Measurements from ENCODE around the gene MBP. TPM values are rescaled to one million over a fixed set of nuclear protein-coding genes. Genes with fewer than 3 reads are reported as not detected.
A peak's percentile ranks its signal among the peaks of the same experiment; 100 is the strongest.

The MBP gene
- total and polyA plus RNA-seq, 10 of the 15 experiments (the other 5 are each of a cell fraction or from before 2014, with no cell fraction given): 12.2 to 67.8 (median 42.1) TPM

- intact Hi-C loops (cut with micrococcal nuclease; ENCODE audit: unreplicated experiment): loop anchor here (5.0 kb wide), 1 partner anchor 131 kb away; no protein-coding TSS in a partner anchor
- FAIRE-seq: no peak
- TF ChIP-seq TCF3 (IDR thresholded peaks at IDR 0.05; ENCODE audit: borderline replicate concordance, insufficient read depth, low read depth, low read length) (no peak), MEF2B (IDR thresholded peaks at IDR 0.05; ENCODE audit: partially characterized antibody, poor library complexity, severe bottlenecking) (no peak), USF2 (IDR thresholded peaks at IDR 0.05; ENCODE audit: borderline replicate concordance, low read depth, low read length) (no peak), EZH2 (IDR thresholded peaks at IDR 0.05; ENCODE audit: borderline replicate concordance, control insufficient read depth, low read depth, low read length) (no peak), TARDBP (IDR thresholded peaks at IDR 0.05; ENCODE audit: borderline replicate concordance) (no peak), BCLAF1 (IDR thresholded peaks at IDR 0.05) (no peak)
- TF ChIP-seq, protein P1, sequence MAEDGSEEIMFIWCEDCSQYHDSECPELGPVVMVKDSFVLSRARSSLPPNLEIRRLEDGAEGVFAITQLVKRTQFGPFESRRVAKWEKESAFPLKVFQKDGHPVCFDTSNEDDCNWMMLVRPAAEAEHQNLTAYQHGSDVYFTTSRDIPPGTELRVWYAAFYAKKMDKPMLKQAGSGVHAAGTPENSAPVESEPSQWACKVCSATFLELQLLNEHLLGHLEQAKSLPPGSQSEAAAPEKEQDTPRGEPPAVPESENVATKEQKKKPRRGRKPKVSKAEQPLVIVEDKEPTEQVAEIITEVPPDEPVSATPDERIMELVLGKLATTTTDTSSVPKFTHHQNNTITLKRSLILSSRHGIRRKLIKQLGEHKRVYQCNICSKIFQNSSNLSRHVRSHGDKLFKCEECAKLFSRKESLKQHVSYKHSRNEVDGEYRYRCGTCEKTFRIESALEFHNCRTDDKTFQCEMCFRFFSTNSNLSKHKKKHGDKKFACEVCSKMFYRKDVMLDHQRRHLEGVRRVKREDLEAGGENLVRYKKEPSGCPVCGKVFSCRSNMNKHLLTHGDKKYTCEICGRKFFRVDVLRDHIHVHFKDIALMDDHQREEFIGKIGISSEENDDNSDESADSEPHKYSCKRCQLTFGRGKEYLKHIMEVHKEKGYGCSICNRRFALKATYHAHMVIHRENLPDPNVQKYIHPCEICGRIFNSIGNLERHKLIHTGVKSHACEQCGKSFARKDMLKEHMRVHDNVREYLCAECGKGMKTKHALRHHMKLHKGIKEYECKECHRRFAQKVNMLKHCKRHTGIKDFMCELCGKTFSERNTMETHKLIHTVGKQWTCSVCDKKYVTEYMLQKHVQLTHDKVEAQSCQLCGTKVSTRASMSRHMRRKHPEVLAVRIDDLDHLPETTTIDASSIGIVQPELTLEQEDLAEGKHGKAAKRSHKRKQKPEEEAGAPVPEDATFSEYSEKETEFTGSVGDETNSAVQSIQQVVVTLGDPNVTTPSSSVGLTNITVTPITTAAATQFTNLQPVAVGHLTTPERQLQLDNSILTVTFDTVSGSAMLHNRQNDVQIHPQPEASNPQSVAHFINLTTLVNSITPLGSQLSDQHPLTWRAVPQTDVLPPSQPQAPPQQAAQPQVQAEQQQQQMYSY (CRISPR knock-in tag; IDR thresholded peaks at IDR 0.05): no peak
- TF ChIP-seq, protein P2, sequence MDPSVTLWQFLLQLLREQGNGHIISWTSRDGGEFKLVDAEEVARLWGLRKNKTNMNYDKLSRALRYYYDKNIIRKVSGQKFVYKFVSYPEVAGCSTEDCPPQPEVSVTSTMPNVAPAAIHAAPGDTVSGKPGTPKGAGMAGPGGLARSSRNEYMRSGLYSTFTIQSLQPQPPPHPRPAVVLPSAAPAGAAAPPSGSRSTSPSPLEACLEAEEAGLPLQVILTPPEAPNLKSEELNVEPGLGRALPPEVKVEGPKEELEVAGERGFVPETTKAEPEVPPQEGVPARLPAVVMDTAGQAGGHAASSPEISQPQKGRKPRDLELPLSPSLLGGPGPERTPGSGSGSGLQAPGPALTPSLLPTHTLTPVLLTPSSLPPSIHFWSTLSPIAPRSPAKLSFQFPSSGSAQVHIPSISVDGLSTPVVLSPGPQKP (IDR thresholded peaks at IDR 0.05; ENCODE audit: low read depth, low read length): no peak
Observed at GRCh38 chr18:77133051-77133834, 660 bp upstream of the MBP start.

More at GRCh38 chr18:77133051-77133834, 660 bp upstream of the MBP start:
- Histone ChIP-seq H3K27ac (ENCODE audit: control insufficient read depth, insufficient read depth) (no peak overlapping the region), H3K36me3 (ENCODE audit: control insufficient read depth in 2 of 2, insufficient read depth in 2 of 2, low read length in 1 of 2) (no peaks in the 10 kb centered on the region), H4K20me1 (ENCODE audit: control insufficient read depth, insufficient read depth) (no peaks in the 10 kb centered on the region), H2AFZ (ENCODE audit: control insufficient read depth, low read depth, low read length) (peak overlapping the region; percentile 75), H3K9me3 (replicated peaks; ENCODE audit: control insufficient read depth, insufficient read depth, low read length) (no peaks in the 10 kb centered on the region; the same call in 2 of the 3 replicates), H3K4me1 (ENCODE audit: control insufficient read depth, insufficient read depth, low read length) (peaks cover 29% of the 10 kb centered on the region), H3K79me2 (ENCODE audit: control insufficient read depth, insufficient read depth, low read length) (peaks cover 45% of the 10 kb centered on the region), H3K4me3 (peak overlapping the region; percentile 98), H3K4me2 (ENCODE audit: control insufficient read depth, insufficient read depth) (peak overlapping the region; percentile 85), H3K9ac (ENCODE audit: control insufficient read depth, insufficient read depth, low read length) (peak overlapping the region; percentile 97; the same call in 1 of the 2 replicates), H3K27me3 (replicated peaks in 1 of 2; ENCODE audit: control insufficient read depth in 2 of 2, insufficient read depth in 2 of 2, low read length in 1 of 2) (no peaks in the 10 kb centered on the region)
- DNase-seq (ENCODE audit: low read depth, low spot score): no peak
- no peak for ATAC-seq
- 85% methylated on average over 25 of the region's 44 CpGs for WGBS (ENCODE audit: insufficient coverage, insufficient replicate concordance, low lambda C conversion rate, missing lambda C conversion rate)
- POLR2A ChIA-PET: interaction anchor here (0.6 to 5.2 kb wide), 4 partner anchors 10 to 307 kb away, joined by 3 to 45 read pairs (median 6); no protein-coding TSS in a partner anchor
- SMC1A ChIA-PET (ENCODE audit: uncharacterized antibody, unreplicated experiment): interaction anchor here (1.0 to 3.9 kb wide), 5 partner anchors 12 to 133 kb away, joined by 3 to 16 read pairs (median 3); no protein-coding TSS in a partner anchor
- in situ Hi-C loops (cut with MboI): no loop called here
- RAD21 ChIA-PET (ENCODE audit: unreplicated experiment): interaction anchor here (0.9 to 9.0 kb wide), 8 partner anchors 10 to 133 kb away, joined by 3 to 73 read pairs (median 7); no protein-coding TSS in a partner anchor
- CTCF ChIA-PET: interaction anchor here (0.7 to 4.5 kb wide), 8 partner anchors 11 to 526 kb away, joined by 3 to 19 read pairs (median 4); no protein-coding TSS in a partner anchor
- no TSS peak for BruUV-seq (replicated peaks)

Measured in GM12878 (cell line).